ENCODE data around the gene EIF5A.

DNA sequence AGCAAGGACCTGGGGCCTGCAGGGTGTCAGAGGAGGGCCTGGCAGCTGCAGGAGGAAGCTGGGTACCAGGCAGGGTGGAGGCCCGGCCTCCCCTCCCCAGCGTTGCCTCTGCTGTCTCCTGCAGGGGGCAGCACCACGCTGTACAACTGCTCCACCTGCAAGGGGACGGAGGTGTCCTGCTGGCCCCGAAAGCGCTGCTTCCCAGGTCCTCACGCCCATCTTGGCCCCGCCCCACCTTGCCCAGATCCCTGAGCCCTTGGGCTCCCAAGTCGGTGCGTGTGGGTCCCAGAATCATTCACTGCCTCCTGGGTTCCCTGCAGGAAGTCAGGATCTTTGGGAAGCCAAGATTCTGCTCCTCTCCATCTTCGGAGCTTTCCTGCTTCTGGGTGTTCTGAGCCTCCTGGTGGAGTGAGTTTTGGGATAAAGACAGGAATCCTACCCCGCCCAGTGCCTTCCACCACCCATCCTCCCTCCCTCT lies 48.7 kb downstream of the EIF5A start:
- TF ChIP-seq, protein P1, sequence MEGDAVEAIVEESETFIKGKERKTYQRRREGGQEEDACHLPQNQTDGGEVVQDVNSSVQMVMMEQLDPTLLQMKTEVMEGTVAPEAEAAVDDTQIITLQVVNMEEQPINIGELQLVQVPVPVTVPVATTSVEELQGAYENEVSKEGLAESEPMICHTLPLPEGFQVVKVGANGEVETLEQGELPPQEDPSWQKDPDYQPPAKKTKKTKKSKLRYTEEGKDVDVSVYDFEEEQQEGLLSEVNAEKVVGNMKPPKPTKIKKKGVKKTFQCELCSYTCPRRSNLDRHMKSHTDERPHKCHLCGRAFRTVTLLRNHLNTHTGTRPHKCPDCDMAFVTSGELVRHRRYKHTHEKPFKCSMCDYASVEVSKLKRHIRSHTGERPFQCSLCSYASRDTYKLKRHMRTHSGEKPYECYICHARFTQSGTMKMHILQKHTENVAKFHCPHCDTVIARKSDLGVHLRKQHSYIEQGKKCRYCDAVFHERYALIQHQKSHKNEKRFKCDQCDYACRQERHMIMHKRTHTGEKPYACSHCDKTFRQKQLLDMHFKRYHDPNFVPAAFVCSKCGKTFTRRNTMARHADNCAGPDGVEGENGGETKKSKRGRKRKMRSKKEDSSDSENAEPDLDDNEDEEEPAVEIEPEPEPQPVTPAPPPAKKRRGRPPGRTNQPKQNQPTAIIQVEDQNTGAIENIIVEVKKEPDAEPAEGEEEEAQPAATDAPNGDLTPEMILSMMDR (IDR thresholded peaks at IDR 0.05): peak in 1 of 3 donors; percentile 74
- TF ChIP-seq POLR2A (IDR thresholded peaks at IDR 0.05): no peak
